COLO829 (cell line): ENCODE data around the gene TOMM20.
A peak's percentile ranks its signal among the peaks of the same experiment; 100 is the strongest.
"Not testable (repeated sequence)": the region's sequence is repeated elsewhere in the genome, so short reads cannot be mapped to it uniquely, and the experiment has no call there.

Experiments used
- DNase-seq: peaks from one replicate; pipeline ENCODE4 v3.0.0; 2012; ENCODE audit warnings: low spot score

The TOMM20 gene

DNA sequence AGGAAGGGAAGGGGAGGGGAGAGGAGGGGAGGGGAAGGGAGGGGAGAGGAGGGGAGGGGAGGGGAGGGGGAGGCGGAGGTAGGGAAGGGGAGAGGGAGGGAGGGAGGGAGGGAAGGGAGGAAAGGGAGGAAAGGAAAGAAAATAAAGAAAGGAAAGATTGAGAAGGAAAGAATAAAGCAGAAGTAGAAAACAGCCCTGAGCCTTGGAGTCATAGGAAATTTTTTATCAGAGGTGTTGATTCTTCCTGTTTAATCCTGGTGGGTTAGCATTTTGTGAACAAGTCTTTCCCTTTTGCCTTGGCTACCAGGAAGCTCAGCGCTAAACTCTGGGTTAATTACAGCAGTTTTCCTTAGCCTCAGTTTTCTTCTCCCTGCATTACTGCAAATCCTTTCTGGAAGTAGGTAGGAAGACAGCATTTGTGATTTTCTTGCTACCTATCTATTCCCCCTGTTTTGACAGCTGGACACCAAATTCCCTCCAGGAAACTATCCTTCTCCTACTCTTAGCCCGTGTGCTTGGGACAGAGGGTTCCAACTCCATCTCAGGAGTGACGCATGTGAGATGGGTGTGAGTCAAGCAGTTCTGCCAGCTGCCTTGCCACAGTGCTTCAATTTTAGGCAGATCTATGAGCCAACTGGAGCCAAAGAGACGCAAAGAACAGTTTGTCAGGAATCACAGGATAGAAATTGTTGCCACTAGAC is 26.9 kb downstream of the TOMM20 start:
- no peak for DNase-seq

DNA sequence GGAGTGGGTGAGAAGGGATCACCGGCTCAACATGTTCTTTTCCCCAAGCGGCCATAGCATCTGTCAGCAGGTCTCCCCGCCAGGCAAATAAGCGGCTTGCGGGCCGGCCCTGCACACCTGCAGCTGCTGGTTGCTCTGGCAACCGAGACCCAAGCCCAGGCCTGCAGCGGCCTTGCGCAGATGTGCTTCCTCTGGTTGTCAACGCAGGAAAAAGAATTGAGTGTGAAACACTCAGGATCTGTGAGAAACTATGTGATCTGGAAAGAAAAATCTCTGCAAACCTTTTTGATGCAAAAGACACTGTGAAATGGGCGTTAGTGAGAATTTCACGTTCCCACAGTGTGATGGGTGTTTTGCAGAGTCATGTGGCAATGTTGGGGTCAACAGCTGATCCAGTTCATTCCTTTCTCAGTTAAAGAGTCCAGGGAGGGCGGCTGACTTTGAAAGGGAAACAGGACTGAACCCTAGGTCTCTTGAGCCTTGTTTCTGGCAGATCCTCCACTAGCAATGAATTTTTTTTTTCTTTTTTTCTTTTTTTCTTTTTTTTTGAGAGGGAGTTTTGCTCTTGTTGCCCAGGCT is 28.4 kb downstream of the TOMM20 start:
- DNase-seq, result no peak

DNA sequence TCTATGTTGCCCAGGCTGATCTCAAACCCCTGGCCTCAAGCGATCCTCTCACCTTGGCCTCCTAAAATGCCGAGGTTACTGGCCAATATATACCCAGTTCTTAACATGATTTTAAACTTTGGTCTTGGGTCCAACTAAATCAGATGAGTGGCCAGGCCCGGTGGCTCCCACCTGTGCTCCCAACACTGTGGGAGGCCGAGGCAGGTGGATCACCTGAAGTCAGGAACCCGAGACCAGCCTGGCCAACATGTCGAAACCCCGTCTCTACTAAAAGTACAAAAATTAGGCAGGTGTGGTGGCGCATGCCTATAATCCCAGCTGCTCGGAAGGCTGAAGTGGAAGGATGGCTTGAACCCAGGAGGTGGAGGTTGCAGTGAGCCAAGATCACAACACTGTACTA is 29.6 kb downstream of the TOMM20 start:
- DNase-seq, result no peak

DNA sequence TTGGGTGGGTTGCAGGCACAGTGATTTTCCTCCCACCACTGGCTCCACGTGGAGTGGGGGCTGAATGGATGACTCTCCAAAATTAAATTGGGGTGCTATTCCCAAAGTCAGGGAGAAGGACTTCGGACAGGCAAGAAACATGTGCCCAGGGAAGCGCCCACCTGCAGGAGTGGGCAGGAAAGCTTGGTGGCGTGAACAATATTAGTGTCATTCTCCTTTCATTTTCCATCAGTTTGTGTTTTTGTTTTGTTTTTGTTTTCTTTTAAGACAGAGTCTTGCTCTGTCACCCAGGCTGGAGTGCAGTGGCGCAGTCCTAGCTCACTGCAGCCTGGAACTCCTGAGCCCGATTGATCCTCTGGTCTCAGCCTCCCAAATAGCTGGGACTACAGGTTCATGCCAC is 30.1 kb downstream of the TOMM20 start:
- no peak for DNase-seq

DNA sequence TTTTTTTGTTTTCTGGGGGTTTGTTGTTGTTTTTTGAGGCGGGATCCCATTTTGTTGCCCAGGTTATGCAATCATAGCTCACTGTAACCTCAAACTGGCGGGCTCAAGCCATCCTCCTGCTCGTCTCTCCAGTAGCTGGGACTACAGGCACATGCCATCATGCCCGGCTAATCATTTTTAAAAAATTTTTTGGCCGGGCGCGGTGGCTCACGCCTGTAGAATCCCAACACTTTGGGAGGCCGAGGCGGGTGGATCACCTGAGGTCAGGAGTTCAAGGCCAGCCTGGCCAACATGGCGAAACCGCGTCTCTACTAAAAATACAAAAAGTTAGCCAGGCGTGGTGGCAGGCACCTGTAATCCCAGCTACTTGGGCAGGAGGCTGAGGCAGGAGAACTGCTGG is 31.1 kb downstream of the TOMM20 start:
- not testable (repeated sequence) for DNase-seq

DNA sequence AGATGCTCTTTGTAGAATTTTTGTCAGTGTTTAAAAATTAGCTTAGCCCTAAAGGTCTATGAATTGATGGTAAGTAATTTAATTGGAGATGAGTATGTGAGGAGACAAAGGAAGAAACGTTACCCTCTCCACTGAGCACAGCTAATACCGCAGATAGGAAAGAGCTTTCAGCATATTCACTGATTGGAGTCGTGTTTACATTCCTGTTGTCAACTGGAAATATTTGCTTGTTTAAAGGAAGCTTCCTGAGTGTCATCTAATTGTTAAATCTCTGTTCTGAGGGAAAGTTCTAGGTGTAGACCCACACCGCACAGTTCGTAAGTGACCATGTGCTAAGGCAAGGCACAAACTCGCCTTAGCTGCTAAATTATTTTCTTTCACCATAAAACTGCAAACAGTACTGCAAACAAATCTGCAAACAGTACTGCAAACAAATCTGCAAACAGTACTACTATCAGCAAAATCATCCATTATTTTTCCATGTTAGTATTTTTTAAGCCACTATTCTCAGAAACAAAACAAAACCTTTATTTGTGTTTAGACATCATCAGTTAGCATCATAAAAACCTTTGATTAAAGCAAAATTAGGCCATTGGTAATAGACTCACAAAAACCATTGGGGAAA is 32.6 kb downstream of the TOMM20 start:
- DNase-seq, result no peak

DNA sequence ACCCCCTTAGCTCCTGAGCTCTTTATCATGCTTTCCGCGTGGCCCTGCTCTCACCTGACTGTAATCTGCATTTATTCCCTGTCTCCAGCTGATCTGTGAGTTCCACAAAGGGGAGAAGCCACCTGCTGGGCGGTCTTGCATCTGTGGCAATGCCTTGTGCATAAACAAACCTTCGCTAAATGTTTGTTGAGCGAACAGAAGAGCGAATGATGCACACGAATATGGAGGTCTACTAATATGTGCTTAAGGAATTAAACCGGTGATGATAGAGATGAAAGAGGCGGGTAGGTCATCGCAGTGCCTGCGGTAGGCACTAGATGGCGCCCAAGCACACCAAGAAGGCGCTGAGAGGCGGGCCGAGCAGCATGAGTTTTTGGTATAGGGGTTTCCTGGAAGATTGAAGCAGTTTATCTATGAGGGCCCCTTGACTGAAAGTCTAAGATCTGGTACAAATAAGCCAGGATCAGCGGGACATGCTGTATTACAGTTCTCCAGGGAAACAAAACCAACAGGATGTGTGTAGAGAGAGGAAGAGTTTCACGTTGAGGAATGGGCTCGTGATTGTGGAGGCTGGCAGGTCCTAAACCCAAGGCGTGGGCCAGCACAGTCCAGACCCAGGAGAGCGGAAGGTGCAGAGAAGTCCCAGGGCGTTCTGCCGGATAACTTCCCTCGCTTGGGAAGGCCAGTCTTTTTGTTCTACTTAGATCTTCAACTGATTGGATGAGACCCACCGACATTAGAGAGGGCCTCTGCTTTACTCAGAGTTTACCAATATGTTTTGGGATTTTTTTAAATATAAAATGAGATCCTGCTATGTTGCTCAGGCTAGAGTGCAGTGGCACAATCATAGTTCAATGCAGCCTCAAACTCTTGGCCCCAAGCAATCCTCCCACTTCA is 34.7 kb downstream of the TOMM20 start:
- DNase-seq, result peak; percentile 85

DNA sequence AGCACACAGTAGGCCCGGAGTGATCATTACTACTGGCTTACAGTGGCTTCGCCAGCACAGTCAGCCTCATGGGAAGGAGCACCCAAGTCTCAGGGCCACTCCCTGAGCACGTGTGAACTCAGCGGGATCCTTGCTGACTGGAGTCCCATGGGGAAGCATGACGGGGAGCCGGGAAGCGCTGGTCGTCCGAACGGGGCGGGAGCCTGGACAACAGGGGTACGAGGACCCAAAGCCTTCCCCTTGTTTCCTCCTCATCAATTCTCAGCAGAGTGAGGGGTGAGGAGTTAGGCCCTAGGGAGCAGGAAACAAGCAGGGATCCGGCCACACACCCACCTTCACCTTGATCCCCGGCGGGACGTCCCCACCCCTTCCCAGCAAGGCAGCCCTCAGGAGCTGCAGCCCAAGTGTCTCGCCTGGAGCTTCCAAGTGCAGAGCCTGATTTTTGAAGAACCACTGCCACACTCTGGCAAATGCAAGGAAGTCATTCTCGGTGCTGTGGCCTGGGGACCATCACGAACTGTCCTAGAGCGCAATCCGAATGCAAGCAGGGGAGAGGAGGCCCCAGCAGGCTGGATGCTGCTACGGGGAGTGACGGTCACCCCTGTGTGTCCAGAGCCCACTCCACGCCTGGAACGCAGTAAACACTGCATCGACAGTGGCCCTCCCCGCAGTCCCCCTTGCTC is 35.5 kb downstream of the TOMM20 start:
- no peak for DNase-seq

DNA sequence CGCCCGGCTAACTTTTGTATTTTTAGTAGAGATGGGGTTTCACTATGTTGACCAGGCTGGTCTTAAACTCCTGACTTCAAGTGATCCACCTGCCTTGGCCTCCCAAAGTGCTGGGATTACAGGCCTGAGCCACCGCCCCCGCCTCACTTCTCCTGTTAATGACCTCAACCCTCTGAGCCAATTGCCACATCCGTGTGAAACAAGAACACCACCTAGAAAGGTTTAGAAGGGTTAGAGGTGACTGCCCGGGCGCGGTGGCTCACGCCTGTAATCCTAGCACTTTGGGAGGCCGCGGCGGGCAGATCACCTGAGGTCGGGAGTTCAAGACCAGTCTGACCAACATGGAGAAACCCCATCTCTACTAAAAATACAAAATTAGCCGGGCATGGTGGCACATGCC is 36.2 kb downstream of the TOMM20 start:
- DNase-seq, result not testable (repeated sequence)

DNA sequence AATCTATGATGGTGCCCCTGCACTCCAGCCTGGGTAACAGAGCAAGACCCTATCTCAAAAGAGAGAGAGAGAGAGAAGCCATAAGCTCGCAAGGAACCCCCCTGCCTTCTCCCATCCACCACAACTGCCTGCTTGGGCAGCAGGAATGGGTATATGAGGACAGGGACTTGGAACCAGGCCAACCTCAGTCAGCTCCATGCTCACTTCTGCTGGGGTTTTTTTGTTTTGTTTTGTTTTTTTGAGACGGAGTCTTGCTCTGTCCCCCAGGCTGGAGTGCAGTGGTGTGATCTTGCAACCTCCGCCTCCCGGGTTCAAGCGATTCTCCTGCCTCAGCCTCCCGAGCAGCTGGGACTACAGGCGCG is 36.6 kb downstream of the TOMM20 start:
- not testable (repeated sequence) for DNase-seq

DNA sequence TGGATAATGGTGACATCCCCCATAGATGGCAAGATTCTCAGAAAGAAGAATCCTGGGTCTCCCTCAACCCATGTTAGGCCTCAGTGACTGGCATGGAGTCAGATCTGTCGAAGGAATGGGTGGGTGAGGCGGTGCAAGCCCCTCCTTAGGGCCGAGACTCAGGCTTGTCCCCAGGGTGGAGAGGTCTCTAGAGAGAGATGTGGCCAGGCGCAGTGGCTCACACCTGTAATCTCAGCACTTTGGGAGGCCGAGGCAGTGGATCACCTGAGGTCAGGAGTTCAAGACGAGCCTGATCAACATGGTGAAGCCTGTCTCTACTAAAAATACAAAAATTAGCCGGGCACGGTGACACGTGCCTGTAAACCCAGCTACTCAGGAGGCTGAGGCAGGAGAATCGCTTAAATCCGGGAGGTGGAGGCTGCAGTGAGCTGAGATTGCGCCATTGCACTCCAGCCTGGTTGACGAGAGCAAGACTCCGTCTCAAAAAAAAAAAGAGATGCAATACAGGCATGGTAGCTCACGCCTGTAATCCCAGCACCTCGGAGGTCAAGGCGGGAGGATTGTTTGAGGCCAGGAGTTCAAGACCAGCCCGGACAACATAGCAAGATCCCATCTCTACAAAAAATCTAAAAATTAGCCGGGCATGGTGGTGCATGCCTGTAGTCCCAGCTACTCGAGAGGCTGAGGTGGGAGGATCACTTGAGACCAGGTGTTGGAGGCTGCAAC is 37.2 kb downstream of the TOMM20 start:
- not testable (repeated sequence) for DNase-seq

DNA sequence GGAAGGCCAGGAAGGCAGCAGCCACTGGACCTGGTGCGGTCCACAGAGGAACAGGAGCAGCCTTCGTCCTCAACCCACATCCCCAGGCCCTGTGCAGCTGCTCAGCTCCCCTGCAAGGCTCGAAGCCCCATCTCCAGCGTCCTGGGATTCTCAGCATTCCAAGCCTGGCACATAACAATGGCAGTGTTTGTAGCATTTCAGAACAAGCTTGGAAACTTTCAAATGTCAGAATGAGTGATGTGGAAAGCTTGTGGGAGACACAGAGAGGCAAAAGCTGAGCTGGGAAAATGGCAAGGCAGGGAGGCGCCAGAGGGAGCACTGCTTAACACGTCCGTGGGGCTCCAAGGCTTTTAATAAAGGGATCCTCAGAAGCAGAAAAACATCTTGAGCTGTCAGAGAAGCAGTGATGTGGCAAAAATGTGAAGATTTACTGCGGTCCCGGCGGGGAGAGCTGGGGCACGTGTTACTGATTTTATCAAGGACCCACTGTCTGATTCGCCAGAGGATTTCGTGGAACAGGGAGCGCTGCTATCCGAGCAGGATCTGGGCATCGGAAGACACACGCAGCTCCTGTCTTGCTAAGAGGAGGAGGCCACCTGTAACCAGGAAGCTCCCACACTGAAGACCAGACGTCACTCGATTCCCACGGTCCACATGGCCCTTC is 38.1 kb downstream of the TOMM20 start:
- DNase-seq, result peak; percentile 88

DNA sequence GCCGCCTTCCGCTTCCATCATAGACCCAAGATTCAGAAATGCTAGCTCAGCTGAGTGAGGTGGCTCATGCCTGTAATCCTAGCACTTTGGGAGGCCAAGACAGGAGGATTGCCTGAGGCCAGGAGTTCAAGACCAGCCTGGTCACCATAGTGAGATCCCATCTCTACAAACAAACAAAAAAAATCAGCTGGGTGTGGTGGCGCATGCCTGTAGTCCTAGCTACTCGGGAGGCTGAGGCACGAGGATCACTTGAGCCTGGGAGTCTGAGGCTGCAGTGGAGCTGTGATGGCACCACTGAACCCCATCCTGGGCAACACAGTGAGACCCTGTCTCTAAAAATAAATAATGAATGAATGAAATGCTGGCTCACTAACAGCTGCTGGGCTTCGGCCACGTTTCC is 39.7 kb downstream of the TOMM20 start:
- DNase-seq, result no peak

DNA sequence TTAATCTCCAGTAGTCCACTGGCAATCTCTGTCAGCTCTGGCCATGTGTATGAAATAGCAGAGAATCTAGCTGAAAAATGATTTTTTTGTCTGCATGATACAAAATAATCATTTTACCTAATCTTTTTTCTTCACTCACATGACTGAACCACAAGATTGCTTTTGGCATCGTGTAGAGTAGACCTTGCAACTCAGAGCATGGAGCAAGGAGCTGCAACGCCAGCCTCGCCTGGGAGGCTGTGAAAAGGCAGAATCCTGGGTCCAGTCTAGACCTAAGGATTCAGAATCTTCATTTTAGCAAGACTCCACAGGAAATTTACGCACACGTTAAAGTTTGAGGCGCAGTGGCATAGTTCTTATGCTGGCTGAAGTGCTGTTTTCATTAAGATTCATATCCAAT is 40.2 kb downstream of the TOMM20 start:
- no peak for DNase-seq

DNA sequence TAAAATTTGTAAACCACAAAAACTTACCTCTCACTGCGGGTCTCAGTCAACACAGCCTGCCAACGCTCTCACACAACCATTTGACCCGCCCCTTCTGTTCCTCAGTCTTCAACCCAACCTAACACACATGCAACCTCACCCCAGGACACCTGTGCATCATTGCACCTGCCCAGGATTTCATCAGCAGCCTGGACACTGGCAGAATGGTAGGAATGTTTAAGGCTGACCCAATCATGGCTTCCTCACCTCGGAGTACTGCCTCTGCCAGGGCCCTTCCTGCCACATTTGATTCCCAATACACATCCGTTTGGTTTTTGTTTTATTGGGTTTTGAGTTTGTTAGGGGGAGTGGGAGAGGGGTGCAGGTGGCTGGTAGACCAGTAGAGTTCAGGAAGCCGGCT is 40.7 kb downstream of the TOMM20 start:
- DNase-seq, result no peak

DNA sequence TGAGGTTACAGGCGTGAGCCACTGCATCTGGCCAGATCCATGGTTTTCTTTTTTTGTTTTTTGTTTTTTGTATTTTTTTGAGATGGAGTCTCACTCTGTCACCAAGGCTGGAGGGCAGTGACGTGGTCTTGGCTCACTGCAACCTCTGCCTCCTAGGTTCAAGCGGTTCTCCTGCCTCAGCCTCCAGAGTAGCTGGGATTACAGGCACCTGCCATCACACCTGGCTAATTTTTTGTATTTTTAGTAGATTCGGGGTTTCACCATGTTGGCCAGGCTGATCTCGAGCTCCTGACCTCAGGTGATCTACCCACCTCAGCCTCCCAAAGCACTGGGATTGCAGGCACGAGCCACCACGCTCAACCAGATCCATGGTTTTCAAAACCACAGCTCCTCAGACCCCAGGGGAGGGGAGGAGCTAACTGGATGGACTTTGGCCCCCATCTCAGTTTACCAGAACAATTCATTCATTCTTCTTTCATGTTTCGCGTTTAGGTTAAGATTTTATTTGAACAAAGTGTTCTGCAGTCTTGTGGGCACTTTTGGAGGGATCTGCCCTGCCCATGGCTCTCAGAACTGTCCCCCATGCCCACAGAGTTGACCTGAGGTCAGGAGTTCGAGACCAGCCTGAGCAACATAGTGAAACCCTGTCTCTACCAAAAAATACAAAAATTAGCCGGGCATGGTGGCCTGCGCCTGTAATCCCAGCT is 43.1 kb downstream of the TOMM20 start:
- DNase-seq, result not testable (repeated sequence)

DNA sequence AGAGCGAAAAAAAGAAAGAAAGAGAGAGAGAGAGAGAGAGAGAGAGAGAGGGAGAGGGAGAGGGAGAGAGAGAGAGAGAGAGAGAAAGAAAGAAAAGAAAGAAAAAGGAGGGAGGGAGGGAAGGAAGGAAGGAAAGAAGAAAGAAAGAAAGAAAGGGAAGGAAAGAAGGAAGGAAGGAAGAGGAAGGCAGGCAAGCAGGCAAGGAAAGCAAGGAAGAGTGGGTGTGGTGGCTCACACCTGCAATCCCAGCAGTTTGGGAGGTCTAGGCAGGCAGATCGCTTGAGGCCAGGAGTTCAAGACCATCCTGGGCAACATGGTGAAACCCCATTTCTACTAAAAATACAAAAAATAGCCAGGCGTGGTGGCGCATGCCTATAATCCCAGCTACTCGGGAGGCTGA is 47.8 kb downstream of the TOMM20 start:
- not testable (repeated sequence) for DNase-seq

DNA sequence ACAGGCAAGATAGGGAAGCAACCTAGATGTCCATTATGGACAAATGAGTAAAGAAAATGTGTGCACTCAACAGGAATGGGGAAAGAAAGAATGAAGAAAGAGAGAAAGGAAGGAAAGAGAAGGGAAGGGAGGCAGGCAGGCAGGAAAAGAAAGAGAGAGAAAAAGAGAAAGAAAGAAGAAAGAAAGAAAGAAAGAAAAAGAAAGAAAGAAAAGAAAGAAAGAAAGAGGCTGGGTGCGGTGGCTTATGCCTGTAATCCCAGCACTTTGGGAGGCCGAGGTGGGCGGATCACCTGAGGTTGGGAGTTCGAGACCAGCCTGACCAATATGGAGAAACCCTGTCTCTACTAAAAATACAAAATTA is 48.4 kb downstream of the TOMM20 start:
- not testable (repeated sequence) for DNase-seq

DNA sequence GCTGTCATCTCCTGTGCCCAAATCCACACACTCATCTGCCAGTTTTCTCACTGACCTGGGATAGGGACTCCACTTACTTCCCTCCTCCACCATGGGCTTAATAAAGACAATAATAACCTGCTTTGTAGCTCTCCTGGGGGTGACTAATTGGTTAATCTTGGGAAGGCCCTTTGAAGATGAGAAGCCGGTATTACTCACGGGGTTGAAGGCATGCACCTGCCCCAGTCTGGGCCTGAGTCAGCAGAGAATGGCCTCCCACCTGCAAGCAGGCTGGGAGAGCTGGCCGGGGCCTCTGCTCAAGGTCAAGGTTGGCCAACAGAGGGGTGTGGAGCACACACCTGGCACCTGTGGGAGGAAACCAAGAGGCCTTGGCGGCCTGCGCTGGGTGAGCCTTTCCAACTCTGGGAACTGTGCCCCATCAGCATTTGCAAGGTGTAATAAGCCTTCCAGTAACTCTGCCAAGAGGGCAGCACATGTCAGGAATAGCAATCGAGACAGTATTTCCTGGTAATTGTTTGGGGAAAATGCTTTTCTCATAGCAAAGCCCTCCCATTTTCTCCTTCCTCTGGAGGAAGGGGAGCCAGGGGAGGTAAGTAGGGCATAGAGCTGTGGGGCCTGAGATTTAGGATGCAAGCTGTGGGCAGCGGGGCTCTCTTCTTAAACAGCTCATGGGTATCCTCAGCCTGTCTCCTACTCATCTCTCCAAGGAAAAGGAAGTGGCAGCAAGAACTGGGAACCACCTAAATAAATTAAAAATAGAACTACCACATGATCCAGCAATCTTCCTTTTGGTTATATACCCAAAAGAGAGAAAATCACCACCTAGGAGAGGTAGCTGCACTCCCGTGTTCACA is 49.0 kb downstream of the TOMM20 start:
- no peak for DNase-seq
